Omental fat pad (tissue), 4 donors: ENCODE results near the gene MSX2. TPM values are rescaled to one million over a fixed set of nuclear protein-coding genes. Genes with fewer than 3 reads are reported as not detected.

Source experiments
- ATAC-seq: fragments of 150-250 bp; one replicate; pipeline ENCODE4 v1.9.1; 2016; ENCODE audit warnings: mild to moderate bottlenecking, moderate library complexity; ENCODE audit not compliant: low FRiP score
- DNase-seq: peaks from one replicate; pipeline ENCODE4 v3.0.0-alpha.2; 2019; ENCODE audit warnings: low spot score
- small RNA-seq: library from RNA; depleted of rRNA; stranded (forward); fragments of <200 nt; gene quantifications from one replicate; pipeline ENCODE3, GENCODE V24; 2016
- total RNA-seq, 4 donors: library from RNA; depleted of rRNA; stranded (reverse); fragments of >200 nt; gene quantifications; one replicate each; pipeline ENCODE4 v1.1.0, GENCODE V29; 2016
- TF ChIP-seq, protein P1 (sequence below), 3 donors: fragments of 450-650 bp; IDR thresholded peaks; one replicate each; pipeline ENCODE4 v1.5.1; 2016 to 2017; ENCODE audit warnings: antibody characterized with exemption in 3 of 3, mild to moderate bottlenecking in 3 of 3, moderate library complexity in 2 of 3

The MSX2 gene
- total RNA-seq, 4 donors from 2014 or later: 0.75 to 1.4 (median 1.2) TPM; not detected in 1

DNA sequence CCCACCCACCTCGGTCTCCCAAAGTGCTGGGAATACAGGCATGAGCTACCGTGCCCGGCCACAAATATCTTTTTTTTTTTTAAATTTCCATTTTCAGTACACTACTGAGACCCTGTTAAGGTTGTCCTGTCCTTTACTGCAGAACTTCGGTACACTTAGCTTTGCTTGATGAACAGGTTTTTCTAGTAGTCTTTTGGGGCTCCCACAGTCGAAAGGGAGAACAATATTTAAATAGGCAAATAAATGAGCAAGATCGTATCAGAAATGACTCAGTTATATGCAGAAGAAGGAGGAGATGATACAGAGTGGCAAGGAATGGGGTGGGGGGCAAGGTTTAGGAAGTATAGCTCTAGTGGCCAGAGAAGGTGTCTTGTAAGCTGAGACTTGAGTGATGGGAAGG, 52.7 kb downstream of the MSX2 start:
- TF ChIP-seq, protein P1, sequence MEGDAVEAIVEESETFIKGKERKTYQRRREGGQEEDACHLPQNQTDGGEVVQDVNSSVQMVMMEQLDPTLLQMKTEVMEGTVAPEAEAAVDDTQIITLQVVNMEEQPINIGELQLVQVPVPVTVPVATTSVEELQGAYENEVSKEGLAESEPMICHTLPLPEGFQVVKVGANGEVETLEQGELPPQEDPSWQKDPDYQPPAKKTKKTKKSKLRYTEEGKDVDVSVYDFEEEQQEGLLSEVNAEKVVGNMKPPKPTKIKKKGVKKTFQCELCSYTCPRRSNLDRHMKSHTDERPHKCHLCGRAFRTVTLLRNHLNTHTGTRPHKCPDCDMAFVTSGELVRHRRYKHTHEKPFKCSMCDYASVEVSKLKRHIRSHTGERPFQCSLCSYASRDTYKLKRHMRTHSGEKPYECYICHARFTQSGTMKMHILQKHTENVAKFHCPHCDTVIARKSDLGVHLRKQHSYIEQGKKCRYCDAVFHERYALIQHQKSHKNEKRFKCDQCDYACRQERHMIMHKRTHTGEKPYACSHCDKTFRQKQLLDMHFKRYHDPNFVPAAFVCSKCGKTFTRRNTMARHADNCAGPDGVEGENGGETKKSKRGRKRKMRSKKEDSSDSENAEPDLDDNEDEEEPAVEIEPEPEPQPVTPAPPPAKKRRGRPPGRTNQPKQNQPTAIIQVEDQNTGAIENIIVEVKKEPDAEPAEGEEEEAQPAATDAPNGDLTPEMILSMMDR (IDR thresholded peaks at IDR 0.05): no peak
- no peak for DNase-seq
- ATAC-seq: no peak

DNA sequence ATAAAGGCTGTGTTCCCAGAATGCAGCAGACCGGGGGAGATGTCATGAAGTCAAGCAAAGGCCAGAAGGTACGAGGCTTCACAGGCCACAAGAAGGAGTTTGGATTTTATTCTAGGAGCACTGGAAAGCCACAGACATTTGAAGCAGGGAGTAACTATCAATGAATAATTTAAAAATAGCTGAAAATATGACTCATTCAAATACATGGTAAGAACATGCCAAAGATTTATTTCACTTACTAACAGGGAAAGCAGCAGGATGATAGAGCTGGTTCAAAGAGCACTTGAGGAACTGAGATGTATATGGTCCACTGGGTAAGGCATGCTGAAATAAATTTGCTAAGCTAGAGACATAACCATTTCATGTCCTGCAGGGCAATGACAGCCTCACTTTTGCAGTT, 53.2 kb downstream of the MSX2 start:
- no peak for ATAC-seq

More for the DNA sequence above, 53.2 kb downstream of the MSX2 start:
- DNase-seq: no peak
- TF ChIP-seq, protein P1 (IDR thresholded peaks at IDR 0.05): no peak

Small RNA genes within 50 kb of the gene (small RNA-seq; reads per million reads assigned to genes)
- gene MIR4634: not detected
